GM19043 (cell line): Measurements from ENCODE around the gene CDKL5.
"Not testable (repeated sequence)": the region's sequence is repeated elsewhere in the genome, so short reads cannot be mapped to it uniquely, and the experiment has no call there.

Experiments used
- ATAC-seq: cut with Tn5 transposase; IDR thresholded peaks from one replicate; pipeline ENCODE4 v1.9.1; 2021; ENCODE audit warnings: low read depth; ENCODE audit not compliant: unreplicated experiment

Gene CDKL5

GRCh38 chrX:18425199-18426003 is at the start of gene CDKL5:
Gene CDKL5 (plus strand): TSS chrX:18425608. CDS start chrX:18507097, 81,489 bp downstream.
- peak; percentile 90 for ATAC-seq

- no peak for ATAC-seq
Observed at GRCh38 chrX:18377796-18378195, 47.6 kb upstream of the CDKL5 start.

- no peak for ATAC-seq
Observed at GRCh38 chrX:18389966-18390365, 35.4 kb upstream of the CDKL5 start.

- no peak for ATAC-seq
Observed at GRCh38 chrX:18390941-18391538, 34.4 kb upstream of the CDKL5 start.

GRCh38 chrX:18394477-18394876 is 30.9 kb upstream of the CDKL5 start:
- no peak for ATAC-seq

GRCh38 chrX:18401848-18402213 is 23.6 kb upstream of the CDKL5 start:
- no peak for ATAC-seq

- ATAC-seq = no peak
Observed at GRCh38 chrX:18406531-18407266, 18.7 kb upstream of the CDKL5 start.

- ATAC-seq = no peak
Observed at GRCh38 chrX:18410038-18410437, 15.4 kb upstream of the CDKL5 start.

GRCh38 chrX:18415386-18415785 is 10.0 kb upstream of the CDKL5 start:
- no peak for ATAC-seq

GRCh38 chrX:18422325-18422724 is 3.1 kb upstream of the CDKL5 start:
- no peak for ATAC-seq

GRCh38 chrX:18422886-18423285 is 2.5 kb upstream of the CDKL5 start:
- no peak for ATAC-seq

- ATAC-seq = peak; percentile 27
Observed at GRCh38 chrX:18424482-18425198, 768 bp upstream of the CDKL5 start.

- no peak for ATAC-seq
Observed at GRCh38 chrX:18426004-18426320, 554 bp downstream of the CDKL5 start.

GRCh38 chrX:18428006-18428405 is 2.6 kb downstream of the CDKL5 start:
- ATAC-seq = no peak

- ATAC-seq = not testable (repeated sequence)
Observed at GRCh38 chrX:18433288-18433687, 7.9 kb downstream of the CDKL5 start.

- no peak for ATAC-seq
Observed at GRCh38 chrX:18434896-18435295, 9.5 kb downstream of the CDKL5 start.

GRCh38 chrX:18436017-18436416 is 10.6 kb downstream of the CDKL5 start:
- ATAC-seq = no peak

- ATAC-seq = no peak
Observed at GRCh38 chrX:18440835-18441234, 15.4 kb downstream of the CDKL5 start.

GRCh38 chrX:18441780-18442367 is 16.5 kb downstream of the CDKL5 start:
- ATAC-seq = no peak

- ATAC-seq = no peak
Observed at GRCh38 chrX:18448416-18448815, 23.0 kb downstream of the CDKL5 start.

- no peak for ATAC-seq
Observed at GRCh38 chrX:18449236-18449635, 23.8 kb downstream of the CDKL5 start.
